Transverse colon (tissue), 3 donors: ENCODE results near the gene KRTAP12-1.

Source experiments
- CTCF ChIP-seq, 5 experiments: fragments of 200-600 bp in 3 of 5; fragments of 450-650 bp in 2 of 5; sonication (generic) in 3 of 5; IDR thresholded peaks; 1 replicate in 2 of 5; 2 replicates in 3 of 5; pipeline ENCODE4 v1.5.1; 2016 to 2017; ENCODE audit warnings: antibody characterized with exemption in 5 of 5, inconsistent platforms in 3 of 5, mild to moderate bottlenecking in 2 of 5, moderate library complexity in 1 of 5
- EP300 ChIP-seq: sonication (generic); formaldehyde crosslinking; IDR thresholded peaks from one replicate; pipeline ENCODE4 v1.6.1; 2017; ENCODE audit warnings: antibody characterized with exemption, low read depth
- POLR2A ChIP-seq: fragments of 450-650 bp; IDR thresholded peaks from one replicate; pipeline ENCODE4 v1.6.1; 2016; ENCODE audit warnings: antibody characterized with exemption, mild to moderate bottlenecking, moderate library complexity

DNA sequence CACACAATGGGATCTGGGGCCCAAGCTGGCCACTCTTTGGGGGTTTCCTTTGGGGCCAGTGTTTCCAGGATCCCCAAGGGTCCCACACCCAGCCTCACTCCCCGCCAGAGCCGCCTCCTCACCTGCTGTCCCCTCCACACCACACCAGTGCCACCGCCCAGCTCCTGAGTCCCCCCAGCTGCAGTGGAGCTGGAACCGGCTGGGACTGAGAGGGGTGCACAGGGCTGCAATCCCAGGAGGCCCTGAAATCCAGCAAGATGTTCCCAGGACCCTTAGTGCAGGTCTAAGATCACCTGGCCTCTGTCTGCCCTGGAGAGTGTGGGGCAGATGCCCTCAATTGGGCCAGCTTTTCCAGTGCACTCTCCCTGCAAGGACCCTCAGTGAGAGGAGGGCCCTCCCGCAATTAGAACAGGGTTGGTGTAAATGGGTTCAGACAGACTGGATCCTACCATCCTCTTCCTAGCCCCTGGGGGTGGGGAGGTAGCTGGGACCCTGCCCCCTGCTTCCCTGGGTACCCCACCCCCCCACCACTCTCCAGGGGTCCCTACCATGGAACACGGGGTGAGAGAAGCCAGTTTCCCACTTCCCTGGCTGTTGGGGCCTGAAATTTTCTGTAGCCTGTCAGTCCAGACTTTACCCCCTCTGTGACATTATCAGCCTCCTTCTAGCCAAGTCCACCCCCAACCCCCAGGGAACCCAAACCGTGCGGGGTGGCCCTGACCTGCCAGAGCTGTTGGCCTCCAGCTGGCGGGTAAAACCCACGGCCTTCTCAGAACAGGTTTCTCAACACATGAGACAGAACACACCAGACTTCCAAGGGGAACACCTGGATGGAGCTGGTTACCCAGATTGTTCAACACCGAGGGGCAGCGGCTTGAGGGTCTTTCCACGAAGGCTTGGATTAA, 22.0 kb upstream of the KRTAP12-1 start:
- TF ChIP-seq CTCF (IDR thresholded peaks at IDR 0.05) (no peak), POLR2A (no peak), EP300 (no peak)
